ENCODE results near the gene NPBWR2. TPM values are rescaled to one million over a fixed set of nuclear protein-coding genes. Genes with fewer than 3 reads are reported as not detected.
A peak's percentile ranks its signal among the peaks of the same experiment; 100 is the strongest.

Gene NPBWR2
- total RNA-seq, 1 experiment from 2014 or later = not detected

DNA sequence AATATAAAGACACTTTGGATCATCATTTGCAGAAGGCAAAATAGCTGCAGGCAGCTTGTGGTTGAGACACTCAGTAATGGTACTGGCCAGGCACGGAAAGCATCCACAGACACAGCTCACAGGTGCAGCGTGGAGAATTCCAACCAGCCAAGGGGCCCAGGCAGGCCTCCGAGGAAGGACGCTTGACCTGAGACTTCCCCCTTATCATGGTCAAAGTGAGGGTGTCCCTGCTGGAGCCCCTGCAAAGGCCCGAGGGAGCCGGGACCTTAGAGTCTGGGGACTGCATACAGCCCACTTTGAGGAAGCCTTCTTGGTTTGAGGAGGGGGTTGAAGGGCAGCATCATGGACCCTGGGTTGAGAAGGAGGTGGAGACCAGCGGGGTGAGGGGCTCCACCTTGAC, 41.8 kb upstream of the NPBWR2 start:
- Histone ChIP-seq H3K4me1 (replicated peaks) (no peaks in the 10 kb centered on the region), H3K27me3 (replicated peaks) (no peaks in the 10 kb centered on the region), H3K9me3 (replicated peaks) (peaks cover 17% of the 10 kb centered on the region), H3K4me3 (no peak overlapping the region), H3K36me3 (no peaks in the 10 kb centered on the region), H3K27ac (no peak overlapping the region)
- no peak for DNase-seq (ENCODE audit: low read depth in 1 of 2, low spot score in 2 of 2)

DNA sequence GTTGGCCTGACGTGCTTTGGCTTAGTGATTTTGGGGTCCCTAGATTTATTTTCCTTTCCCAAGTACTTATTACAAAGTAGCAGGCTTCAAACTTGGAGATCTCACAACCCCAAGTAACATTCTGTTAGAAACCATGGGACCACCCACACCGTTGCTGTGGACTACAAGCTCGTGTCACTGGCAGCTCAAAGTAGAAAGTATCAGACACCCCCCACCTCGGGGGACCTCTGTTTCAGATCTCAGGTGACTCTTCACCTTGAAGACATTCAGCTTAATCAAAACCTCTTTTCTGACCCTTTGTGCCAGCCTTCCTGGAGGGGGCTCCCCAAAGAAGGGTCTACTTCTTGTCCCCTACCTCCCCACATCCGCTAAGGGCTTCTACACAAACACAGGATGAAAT, 41.2 kb upstream of the NPBWR2 start:
- H3K4me3 ChIP-seq = no peak overlapping the region
- H3K4me1 ChIP-seq (replicated peaks) = no peaks in the 10 kb centered on the region
- H3K36me3 ChIP-seq = no peaks in the 10 kb centered on the region
- DNase-seq (ENCODE audit: low read depth in 1 of 2, low spot score in 2 of 2) = no peak
- no peak overlapping the region for H3K27ac ChIP-seq
- H3K9me3 ChIP-seq (replicated peaks) = peaks cover 17% of the 10 kb centered on the region
- no peaks in the 10 kb centered on the region for H3K27me3 ChIP-seq (replicated peaks)

DNA sequence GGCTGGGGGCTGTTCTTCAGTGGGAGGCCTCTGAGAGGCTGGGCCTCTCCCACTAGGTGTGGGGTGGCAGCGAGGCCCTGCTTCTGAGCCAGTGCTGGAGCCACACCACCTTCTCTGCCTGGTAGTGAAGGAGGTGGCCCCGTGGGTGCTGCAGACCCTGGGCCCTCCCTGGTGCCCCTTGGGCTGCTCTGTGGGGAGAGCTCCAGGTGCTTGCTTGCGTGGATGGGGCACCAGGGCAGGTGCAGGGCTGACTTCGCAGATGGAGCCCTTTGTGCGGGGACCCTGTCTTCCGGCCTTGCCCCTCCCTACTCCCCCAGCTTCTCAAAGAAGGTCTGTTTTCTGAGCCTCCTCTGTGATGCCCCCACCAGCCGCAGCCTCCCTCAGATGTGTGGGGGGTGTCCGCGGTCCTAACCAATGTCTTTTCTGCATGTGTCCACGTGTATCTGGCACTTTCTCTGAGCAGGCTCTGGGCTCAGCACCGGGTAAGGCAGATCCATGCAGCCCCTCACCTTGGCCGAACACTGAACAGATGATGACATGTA, 39.6 kb upstream of the NPBWR2 start:
- DNase-seq (ENCODE audit: low read depth in 1 of 2, low spot score in 2 of 2) = peak in 1 of 2 experiments; percentile 35
- Histone ChIP-seq H3K9me3 (replicated peaks) (peaks cover 17% of the 10 kb centered on the region), H3K36me3 (no peaks in the 10 kb centered on the region), H3K27ac (no peak overlapping the region), H3K4me3 (no peak overlapping the region), H3K4me1 (replicated peaks) (no peaks in the 10 kb centered on the region), H3K27me3 (replicated peaks) (peaks cover 7% of the 10 kb centered on the region; the same call in 1 of the 2 replicates)

DNA sequence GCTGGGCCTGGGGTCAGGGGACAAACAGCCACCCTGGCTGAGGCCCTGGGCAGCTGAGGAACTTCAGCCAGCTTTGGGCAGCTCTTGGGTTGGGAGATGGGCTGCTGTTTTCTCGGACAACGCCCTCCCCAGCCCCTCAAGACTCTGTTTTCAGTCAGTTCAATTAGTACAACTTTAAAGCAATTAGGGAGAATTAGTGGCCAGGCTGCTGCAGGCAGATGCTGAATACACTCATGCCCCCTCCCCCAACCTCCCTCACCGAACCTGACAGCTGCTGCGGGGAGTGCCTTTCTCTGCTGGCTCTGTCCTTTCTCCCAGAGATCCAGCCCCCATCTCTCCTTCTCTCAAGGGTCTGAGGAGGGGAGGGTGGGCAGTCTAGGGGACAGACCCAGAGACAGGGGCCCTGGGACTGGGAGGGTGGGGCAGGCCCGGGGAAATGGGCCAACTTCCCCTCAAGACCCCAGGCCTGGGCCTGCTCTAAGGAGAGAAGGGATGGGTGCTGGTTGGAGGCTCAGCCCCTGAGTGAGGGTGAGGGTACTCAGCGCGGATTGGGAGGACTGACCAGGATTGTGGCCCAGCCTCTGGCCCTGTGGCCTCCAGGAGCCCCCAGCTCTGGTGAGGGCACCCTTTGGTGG, 39.1 kb upstream of the NPBWR2 start:
- Histone ChIP-seq H3K4me3 (no peak overlapping the region), H3K27me3 (replicated peaks) (peaks cover 8% of the 10 kb centered on the region; the same call in 1 of the 2 replicates), H3K27ac (no peak overlapping the region), H3K36me3 (no peaks in the 10 kb centered on the region), H3K9me3 (replicated peaks) (peaks cover 17% of the 10 kb centered on the region), H3K4me1 (replicated peaks) (no peaks in the 10 kb centered on the region)
- peak in 1 of 2 experiments; percentile 27 for DNase-seq (ENCODE audit: low read depth in 1 of 2, low spot score in 2 of 2)

DNA sequence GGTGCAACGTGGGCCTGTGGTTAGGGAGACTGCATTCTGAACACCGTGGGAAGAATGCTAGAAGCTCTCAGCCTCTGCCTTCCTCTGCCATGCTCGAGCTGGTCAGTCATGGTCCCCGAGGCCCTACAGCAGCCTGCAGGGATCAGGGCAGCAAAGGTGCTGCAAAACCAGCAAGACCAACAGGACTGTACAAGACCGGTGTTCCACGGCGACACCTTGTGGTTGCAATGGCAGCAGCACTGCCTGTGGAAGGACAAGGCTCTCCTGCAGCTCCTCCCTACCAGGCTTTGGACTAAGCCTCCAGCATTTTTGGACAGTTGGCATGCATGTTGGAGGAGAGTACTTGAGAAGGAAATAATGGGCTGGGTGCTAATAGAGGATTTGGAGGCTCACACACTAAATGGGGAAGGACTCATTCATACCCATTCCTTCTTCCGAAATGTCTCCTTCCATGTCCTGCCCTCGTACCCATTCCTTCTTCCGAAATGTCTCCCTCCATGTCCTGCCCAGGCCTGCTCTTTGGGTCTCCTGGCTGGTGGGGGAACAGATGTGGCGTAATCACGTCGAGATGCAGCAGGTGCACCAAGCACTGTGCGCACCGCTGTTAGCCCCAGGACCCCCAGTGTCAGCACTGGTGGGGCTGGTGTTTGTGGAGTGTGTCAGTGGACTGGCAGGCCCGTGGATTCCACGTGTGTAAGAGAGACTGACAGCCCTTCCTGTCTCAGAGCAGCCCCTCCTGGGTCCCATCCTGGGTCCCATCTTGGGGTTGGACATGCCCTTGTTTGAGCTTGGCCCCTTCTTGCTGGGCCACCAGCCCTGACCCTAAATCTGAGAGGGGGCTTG, 38.3 kb upstream of the NPBWR2 start:
- Histone ChIP-seq H3K27ac (no peak overlapping the region), H3K27me3 (replicated peaks) (peaks cover 8% of the 10 kb centered on the region; the same call in 1 of the 2 replicates), H3K4me1 (replicated peaks) (no peaks in the 10 kb centered on the region), H3K36me3 (no peaks in the 10 kb centered on the region), H3K4me3 (no peak overlapping the region), H3K9me3 (replicated peaks) (peaks cover 17% of the 10 kb centered on the region)
- DNase-seq (ENCODE audit: low read depth in 1 of 2, low spot score in 2 of 2) = peak in 1 of 2 experiments; percentile 42

DNA sequence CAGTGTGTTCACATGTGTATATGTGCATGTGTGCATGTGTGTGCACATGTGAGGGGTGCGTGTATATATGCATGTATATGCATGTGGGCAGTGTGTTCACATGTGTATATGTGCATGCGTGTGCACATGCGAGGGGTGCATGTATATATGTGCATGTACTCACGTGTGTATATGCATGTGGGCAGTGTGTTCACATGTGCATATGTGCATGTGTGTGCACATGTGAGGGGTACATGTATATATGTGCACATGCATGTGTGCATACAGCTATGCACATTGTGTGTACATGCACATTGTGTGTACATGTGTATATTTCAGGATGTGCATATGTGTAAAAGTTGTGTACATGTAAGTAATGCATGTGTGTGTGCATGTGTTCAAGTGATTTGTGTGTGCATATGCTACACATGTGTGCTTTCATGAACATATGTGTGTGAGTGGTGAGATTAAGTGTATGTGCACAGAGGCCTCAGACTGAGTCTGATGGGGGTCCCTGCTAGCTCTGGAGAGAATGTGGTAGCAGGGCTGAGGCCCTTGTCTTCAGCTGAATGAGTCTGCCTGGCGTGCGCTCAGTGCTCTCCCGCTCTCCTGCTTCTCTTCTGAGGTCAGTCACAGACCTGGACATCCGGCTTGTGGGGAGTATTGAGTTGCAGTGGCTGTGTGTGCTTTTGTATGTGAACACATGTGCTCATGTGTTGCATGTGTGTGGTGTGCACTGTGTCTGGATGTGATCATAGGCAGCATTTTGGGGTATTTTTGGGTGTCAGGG, 37.0 kb upstream of the NPBWR2 start:
- H3K9me3 ChIP-seq (replicated peaks) = peaks cover 17% of the 10 kb centered on the region
- peak in 1 of 2 experiments; percentile 5 for DNase-seq (ENCODE audit: low read depth in 1 of 2, low spot score in 2 of 2)
- H3K27ac ChIP-seq = no peak overlapping the region

DNA sequence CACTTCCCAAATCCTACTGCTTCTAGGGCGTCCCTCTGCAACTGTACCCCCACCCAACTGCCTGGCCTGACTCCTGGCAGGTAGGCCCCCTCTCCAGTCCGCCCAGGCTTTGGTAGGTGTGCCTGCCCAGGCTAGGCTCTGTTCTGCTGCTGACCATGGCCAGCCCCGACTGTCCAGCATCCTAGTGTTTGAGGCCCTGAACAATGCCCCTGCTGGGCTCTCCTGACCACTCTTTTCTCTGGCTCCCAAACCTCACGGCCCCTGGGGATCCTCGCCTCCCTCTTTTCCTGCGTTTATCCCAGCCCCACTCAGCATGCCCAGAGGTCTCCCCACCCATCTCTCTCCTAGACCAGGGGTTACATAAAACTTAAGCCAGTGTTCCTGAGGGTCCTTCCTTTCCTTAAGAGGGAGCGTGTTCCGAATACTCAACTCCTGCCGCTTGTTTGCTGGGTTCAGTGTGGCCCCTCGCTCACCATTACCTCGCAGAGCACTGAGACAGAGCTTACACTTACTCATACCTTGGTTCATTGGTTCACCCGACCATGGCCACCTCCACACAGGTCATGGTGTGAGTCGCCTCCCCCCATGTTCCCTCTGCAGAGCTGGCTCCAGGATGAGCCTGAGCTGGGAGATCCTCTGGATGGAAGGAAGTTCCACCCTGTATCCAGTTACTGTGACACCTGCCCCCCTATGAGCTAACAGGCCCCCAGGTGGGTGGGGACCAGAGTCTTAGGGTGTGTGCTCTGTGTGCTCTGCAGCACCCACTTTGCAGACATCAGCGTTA, 35.8 kb upstream of the NPBWR2 start:
- Histone ChIP-seq H3K27ac (no peak overlapping the region), H3K36me3 (no peaks in the 10 kb centered on the region), H3K4me3 (no peak overlapping the region), H3K9me3 (replicated peaks) (peaks cover 17% of the 10 kb centered on the region), H3K27me3 (replicated peaks) (peaks cover 12% of the 10 kb centered on the region), H3K4me1 (replicated peaks) (no peaks in the 10 kb centered on the region)
- peak in 1 of 2 experiments; percentile 28 for DNase-seq (ENCODE audit: low read depth in 1 of 2, low spot score in 2 of 2)

More for the DNA sequence above, 37.0 kb upstream of the NPBWR2 start:
- no peaks in the 10 kb centered on the region for H3K4me1 ChIP-seq (replicated peaks)
- no peaks in the 10 kb centered on the region for H3K36me3 ChIP-seq
- H3K4me3 ChIP-seq = no peak overlapping the region
- H3K27me3 ChIP-seq (replicated peaks) = peaks cover 12% of the 10 kb centered on the region

DNA sequence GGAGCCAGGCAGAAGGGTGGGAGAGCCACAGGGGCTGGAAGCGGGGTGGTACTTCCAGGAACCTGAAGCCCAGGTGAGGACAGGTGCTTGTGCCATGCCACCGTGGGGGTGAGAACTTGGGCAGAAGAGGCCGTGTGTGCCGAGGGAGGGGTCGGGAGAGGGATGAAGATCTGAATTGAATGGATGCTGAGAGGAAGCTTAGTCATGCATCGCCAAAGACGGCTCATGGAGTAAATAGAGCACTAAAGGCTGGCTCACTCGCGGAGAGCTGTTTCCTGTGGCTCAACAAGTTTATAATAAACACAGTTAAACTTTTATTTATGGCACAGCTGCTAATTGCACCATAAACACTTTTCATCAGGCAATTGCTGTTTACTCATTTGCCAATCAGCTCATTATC, 35.2 kb upstream of the NPBWR2 start:
- H3K4me1 ChIP-seq (replicated peaks) = no peaks in the 10 kb centered on the region
- H3K27me3 ChIP-seq (replicated peaks) = peaks cover 12% of the 10 kb centered on the region
- peaks cover 17% of the 10 kb centered on the region for H3K9me3 ChIP-seq (replicated peaks)
- H3K27ac ChIP-seq = no peak overlapping the region
- H3K36me3 ChIP-seq = no peaks in the 10 kb centered on the region
- no peak overlapping the region for H3K4me3 ChIP-seq
- peak in 1 of 2 experiments; percentile 36 for DNase-seq (ENCODE audit: low read depth in 1 of 2, low spot score in 2 of 2)

DNA sequence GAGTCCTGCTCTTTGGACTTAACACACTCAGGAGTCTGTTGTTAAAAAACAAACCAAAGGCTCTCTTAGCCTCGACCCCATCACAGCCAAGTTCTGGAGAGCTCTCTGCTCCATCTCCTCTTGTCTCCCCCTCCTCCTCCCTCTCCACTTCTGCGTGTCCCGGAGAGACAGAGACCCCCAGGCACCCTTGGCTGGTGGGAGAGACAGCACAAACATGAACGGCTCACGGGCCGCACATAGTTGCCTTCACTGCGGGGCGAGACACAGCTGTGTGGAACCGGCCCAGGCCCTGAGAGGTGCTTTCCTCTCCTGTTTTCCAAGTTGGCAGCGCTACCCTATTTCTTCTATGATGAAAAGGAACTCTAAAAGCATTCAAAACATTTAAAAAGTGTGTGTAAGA, 33.6 kb upstream of the NPBWR2 start:
- Histone ChIP-seq H3K36me3 (no peaks in the 10 kb centered on the region), H3K9me3 (replicated peaks) (peaks cover 16% of the 10 kb centered on the region), H3K4me3 (no peak overlapping the region), H3K27ac (no peak overlapping the region), H3K27me3 (replicated peaks) (peaks cover 15% of the 10 kb centered on the region), H3K4me1 (replicated peaks) (no peaks in the 10 kb centered on the region)
- DNase-seq (ENCODE audit: low read depth in 1 of 2, low spot score in 2 of 2) = peak in 1 of 2 experiments; percentile 32

DNA sequence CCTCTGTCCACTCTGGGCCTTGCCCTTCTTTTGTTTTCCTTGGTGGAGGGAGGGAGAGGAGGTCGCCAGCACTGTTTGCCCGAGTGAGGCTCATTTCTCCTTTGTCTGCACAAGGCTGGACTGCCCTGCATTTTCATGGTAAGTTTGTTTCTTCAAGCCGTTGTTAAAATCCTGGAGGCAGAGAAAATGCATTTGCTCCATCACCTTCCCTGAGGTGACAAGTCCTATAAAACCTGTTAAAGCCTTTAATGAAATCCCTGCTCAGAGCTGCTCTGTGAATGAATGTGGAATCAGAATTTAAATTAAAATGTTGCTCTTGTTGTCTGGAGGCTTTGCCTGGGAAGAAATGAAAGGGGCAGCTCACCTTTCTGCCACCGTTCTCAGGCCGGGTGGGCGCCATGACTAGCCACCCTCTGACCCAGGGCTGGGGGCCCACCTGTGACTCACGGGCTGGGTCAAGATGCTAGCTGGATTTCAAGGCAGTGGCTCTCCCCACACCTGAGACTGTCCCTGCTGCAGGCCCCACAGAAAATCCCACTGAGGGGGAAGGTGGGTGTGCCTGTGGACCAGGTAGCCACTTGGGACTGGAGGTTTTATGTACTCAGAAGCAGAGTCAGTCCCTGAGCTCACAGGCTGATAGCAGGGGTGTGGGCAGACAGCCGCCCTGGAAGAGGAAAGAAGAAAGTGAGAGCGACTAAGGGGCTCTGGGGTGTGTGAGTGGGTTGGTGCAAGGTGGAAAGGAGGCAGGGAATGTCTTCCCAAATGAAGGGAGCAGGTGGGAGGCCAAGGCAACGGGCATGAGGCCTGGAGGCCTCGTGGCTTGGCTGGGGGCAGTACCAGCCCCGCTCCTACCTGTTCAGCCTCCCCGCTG, 32.9 kb upstream of the NPBWR2 start:
- H3K4me1 ChIP-seq (replicated peaks) = no peaks in the 10 kb centered on the region
- H3K36me3 ChIP-seq = no peaks in the 10 kb centered on the region
- peaks cover 9% of the 10 kb centered on the region for H3K9me3 ChIP-seq (replicated peaks)
- peak in 1 of 2 experiments; percentile 28 for DNase-seq (ENCODE audit: low read depth in 1 of 2, low spot score in 2 of 2)
- peaks cover 15% of the 10 kb centered on the region for H3K27me3 ChIP-seq (replicated peaks)
- H3K4me3 ChIP-seq = no peak overlapping the region
- H3K27ac ChIP-seq = no peak overlapping the region

DNA sequence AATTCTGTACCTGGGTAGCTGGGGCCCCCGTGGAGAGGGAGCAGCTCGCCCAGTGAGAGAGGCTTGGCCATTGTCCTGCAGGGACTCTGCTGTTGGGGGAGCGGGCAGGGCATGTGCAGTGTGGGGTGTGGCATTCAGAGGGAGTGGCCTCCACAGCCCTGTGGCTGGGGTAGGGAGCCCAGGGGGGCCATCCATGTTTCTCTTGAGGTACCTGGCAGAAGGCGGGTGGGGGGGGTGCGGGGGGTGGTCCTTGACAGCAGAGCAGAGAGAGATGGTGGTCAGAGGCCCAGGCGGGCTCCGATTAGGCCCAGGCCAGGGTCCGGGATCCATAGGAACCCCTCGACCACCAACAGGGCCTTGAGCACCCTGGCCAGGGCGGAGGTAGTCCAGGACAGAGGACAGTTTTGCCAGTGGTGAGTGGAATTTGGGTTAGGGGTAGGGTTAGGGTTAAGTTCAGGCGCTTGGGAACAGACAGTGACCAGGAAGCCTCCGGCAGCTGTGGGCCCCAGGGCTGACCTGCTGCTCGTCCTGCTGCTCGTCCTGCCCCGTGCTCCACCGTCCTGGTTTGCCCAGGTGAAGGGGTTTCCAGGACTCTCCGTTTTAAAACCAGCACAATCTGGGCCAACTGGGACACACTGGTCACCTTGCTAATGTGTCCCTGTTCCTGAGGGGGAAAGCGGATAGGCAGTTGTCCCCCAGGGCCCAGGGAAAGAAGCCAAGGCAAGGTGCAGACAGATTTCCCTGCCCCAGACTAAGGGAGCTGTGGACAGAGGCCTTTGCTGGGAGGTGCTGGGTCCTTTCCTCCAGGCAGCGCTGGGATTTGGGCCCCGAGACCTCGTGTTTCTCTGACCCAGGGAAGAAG, 32.1 kb upstream of the NPBWR2 start:
- H3K27ac ChIP-seq = no peak overlapping the region
- H3K4me3 ChIP-seq = no peak overlapping the region
- no peaks in the 10 kb centered on the region for H3K36me3 ChIP-seq
- peak in 1 of 2 experiments; percentile 38 for DNase-seq (ENCODE audit: low read depth in 1 of 2, low spot score in 2 of 2)
- no peaks in the 10 kb centered on the region for H3K4me1 ChIP-seq (replicated peaks)
- peaks cover 15% of the 10 kb centered on the region for H3K27me3 ChIP-seq (replicated peaks)
- H3K9me3 ChIP-seq (replicated peaks) = peaks cover 4% of the 10 kb centered on the region

Data from SJSA1 (cell line).